H7 (cell line): ENCODE data around the gene ETV6. TPM values are rescaled to one million over a fixed set of nuclear protein-coding genes. Genes with fewer than 3 reads are reported as not detected.

ENCODE experiments used
- DNase-seq: peaks from one replicate; pipeline ENCODE4 v3.0.0; 2012
- H3K27me3 ChIP-seq: 2 replicates; pipeline ENCODE4 v1.6.0; 2011; ENCODE audit warnings: mild to moderate bottlenecking, low read length; ENCODE audit not compliant: control insufficient read depth, insufficient read depth
- H3K36me3 ChIP-seq: replicated peaks from 2 replicates; pipeline ENCODE4 v1.5.1; 2011; ENCODE audit warnings: low read length; ENCODE audit not compliant: control insufficient read depth, insufficient read depth
- H3K4me3 ChIP-seq: 2 replicates; pipeline ENCODE4 v1.5.1; 2011; ENCODE audit warnings: low read depth, mild to moderate bottlenecking, control low read depth, low read length, moderate library complexity; ENCODE audit not compliant: insufficient read depth
- total RNA-seq: library from RNA; depleted of rRNA; stranded (reverse); fragments of >200 nt; shearing (Covaris generic); gene quantifications from 2 replicates; pipeline ENCODE4 v1.2.3, GENCODE V29; 2014

The ETV6 gene
- total RNA-seq, 1 experiment from 2014 or later, result 5.7 TPM

DNA sequence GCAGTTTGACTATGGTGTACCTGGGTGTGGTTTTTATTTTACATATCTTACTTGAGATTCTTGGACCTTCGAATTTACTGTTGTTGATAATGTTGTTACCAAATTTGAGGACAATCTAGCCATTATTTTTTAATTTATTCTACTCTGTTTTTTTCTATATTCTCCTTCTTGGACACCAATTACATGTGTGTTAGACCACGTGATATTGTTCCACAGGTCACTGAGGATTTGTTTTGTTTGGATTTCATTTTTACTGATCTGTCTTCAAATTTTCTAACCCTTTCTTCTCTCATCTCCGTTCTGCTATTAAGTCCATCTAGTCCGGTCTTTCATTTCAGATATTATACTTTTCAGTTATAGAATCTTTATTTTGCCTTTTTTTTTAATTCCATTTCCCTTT lies 216.3 kb downstream of the ETV6 start:
- H3K36me3 ChIP-seq, result no peaks in the 10 kb centered on the region
- no peaks in the 10 kb centered on the region for H3K27me3 ChIP-seq
- H3K4me3 ChIP-seq, result no peak overlapping the region
- DNase-seq, result no peak

DNA sequence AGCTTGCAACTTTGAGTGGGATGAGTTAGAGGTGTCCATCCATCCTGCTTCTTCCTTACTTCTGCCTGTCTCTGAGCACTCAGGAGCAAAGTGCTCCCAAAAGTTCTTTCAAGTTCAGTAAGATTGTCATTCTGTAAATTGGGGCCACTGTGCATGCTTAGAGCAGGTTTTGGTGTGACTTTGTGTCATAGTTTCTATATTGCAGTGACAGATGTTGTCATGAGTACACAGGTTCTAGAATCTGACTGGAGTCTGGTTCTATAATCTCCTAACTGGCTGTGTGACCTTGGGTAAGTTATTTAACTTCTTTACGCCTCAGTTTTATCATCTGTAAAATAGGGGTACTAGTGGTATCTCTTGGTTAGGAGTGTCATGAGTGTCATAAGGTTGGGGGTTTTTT lies 218.6 kb downstream of the ETV6 start:
- Histone ChIP-seq H3K27me3 (no peaks in the 10 kb centered on the region), H3K36me3 (no peaks in the 10 kb centered on the region), H3K4me3 (no peak overlapping the region)
- DNase-seq, result no peak

- Histone ChIP-seq H3K27me3 (no peaks in the 10 kb centered on the region), H3K4me3 (no peak overlapping the region), H3K36me3 (no peaks in the 10 kb centered on the region)
- no peak for DNase-seq
Observed at GRCh38 chr12:11869406-11869805, 219.9 kb downstream of the ETV6 start.

DNA sequence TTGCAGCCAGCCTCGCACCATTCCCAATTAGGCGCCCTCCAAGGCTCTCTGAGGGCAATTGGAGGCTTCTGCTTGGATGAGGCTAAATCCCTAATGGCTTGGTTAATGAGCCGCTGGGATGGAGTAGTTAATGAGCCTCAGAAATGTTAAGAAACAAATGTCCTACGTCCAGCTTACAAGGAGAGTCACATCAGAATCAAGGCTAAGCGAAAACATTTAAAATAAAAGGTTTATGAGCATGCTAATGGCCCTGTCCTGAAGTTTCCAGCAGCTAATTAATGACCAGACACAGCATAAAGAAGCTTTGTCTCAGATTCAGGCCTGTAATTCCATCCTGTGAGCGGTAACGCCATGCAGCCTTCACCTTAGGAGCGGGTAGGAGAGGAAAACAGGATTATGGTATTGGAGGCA lies 220.6 kb downstream of the ETV6 start:
- Histone ChIP-seq H3K36me3 (no peaks in the 10 kb centered on the region), H3K4me3 (no peak overlapping the region), H3K27me3 (no peaks in the 10 kb centered on the region)
- DNase-seq, result no peak

- Histone ChIP-seq H3K36me3 (no peaks in the 10 kb centered on the region), H3K27me3 (no peaks in the 10 kb centered on the region), H3K4me3 (no peak overlapping the region)
- no peak for DNase-seq
Observed at GRCh38 chr12:11872055-11872454, 222.6 kb downstream of the ETV6 start.

DNA sequence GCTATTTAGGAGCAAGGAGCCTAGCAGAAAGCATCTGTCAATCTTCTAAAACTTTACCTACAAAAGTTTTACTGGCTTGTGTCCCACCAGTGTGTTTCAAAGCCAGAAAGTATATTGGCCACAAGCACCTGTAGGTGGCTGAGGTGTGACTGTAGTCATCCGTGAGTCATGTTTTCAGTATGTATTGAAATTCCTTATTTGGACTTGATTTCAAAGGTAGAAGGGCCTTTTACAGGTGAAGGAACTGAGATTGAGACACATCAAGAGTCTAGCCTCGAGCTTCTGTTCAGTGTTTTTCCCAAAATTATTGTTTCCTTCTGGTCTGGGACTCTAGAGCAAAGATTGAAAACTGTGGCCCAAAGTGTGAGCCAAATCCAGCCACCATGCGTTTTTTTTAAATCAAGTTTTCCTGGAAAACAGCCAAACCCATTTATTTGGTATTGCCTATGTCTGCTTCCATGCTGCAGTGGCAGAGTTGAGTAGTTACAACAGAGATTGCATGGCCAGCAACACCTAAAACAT lies 226.0 kb downstream of the ETV6 start:
- Histone ChIP-seq H3K4me3 (no peak overlapping the region), H3K27me3 (no peaks in the 10 kb centered on the region), H3K36me3 (no peaks in the 10 kb centered on the region)
- no peak for DNase-seq

DNA sequence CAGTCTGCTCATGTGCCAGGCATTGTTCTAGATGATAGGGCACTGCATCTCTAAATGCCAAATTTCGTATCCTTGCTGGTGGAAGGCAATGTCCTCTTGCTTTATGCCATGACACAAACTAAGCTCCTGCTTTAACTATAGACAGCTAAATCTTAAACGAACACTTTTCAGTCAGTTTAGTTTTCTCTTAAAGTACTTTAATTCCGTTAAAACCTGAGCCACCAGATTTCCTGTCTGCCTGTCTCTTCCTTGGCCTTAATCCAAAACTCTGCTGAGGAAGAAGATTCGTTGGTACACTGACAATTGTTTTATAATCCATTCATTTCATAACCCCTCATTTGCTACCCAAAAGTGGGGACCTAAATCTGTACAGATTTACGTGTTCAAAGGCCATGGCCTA lies 226.8 kb downstream of the ETV6 start:
- DNase-seq, result no peak
- no peaks in the 10 kb centered on the region for H3K36me3 ChIP-seq
- no peak overlapping the region for H3K4me3 ChIP-seq
- H3K27me3 ChIP-seq, result no peaks in the 10 kb centered on the region

DNA sequence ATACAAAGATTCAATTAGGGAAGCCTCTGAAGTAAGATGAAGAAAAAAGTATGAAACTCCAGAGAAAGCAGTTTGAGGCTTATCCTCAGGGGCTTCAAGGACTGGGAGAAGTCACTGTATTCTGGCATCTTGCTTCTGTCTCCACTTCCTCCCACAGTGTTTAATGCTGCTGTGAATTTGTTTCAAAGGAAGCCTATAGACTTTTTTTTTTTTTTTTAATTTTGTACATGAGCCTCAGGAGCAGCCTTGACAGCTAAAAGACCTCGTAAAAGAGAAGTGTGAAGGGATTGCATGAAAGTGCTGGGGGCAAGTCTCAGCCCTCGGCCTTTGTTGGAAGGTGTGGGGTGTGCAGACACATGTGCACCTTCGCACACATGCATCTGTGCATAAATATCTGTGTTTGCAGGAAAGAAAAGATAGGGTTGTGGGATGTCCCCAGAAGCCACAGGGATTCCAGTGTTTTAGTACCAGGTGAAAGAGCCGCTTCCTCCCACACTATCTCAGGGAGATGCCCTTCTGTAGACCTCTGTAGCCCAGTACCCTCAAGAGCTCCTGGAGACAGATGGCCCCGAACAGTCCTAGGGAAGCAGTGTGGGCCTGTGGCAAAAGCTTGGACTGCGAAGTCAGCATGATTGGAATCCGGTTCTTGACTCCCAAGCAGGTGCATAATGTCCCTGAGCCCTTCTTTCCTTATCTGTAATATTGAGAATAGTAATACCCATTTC lies 227.8 kb downstream of the ETV6 start:
- no peaks in the 10 kb centered on the region for H3K36me3 ChIP-seq
- DNase-seq, result no peak
- no peaks in the 10 kb centered on the region for H3K27me3 ChIP-seq
- H3K4me3 ChIP-seq, result no peak overlapping the region

- DNase-seq, result peak; percentile 55
- Histone ChIP-seq H3K4me3 (no peak overlapping the region), H3K36me3 (no peaks in the 10 kb centered on the region), H3K27me3 (no peaks in the 10 kb centered on the region)
Observed at GRCh38 chr12:11877869-11878780, 228.7 kb downstream of the ETV6 start.

DNA sequence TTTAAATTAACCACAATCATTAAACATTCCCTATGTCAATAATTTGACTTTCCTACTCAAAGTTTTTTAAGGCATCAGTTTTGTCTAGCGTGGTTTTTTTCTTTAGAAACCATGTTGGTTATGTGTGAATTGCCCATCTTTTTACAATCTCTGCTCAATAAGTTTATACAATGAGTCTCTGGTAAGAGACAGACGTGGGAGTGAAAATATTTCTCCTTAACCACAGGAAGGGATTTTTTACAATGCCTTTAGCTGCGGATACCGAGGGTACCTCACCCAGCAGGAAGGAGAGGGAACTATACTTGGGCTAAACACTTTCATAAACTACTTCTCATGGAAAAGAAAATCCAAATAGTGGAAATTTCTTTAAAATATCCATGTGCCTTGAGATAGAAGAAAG lies 229.8 kb downstream of the ETV6 start:
- Histone ChIP-seq H3K36me3 (no peaks in the 10 kb centered on the region), H3K27me3 (no peaks in the 10 kb centered on the region), H3K4me3 (no peak overlapping the region)
- DNase-seq, result no peak

DNA sequence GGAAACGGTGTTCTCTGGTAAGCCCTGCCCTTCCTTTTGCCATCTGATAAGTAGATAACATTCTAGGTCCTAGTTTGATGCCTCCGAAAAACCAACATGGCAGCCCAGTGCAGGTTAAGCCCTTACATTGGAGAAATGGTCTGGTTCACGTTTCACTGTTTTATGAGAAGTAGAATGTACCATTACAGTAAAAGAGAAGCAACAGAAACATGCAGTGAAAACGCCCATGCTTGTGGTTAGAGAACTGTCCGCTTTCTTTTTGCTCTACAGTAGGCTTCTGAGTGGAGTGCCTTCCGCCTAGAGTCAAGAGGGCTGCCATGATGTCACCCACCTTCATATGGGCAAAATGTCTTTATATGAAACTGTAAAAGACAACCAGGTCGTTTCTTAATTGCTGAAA lies 230.9 kb downstream of the ETV6 start:
- Histone ChIP-seq H3K4me3 (no peak overlapping the region), H3K27me3 (no peaks in the 10 kb centered on the region), H3K36me3 (no peaks in the 10 kb centered on the region)
- no peak for DNase-seq

- Histone ChIP-seq H3K36me3 (no peaks in the 10 kb centered on the region; the same call in 1 of the 2 replicates), H3K4me3 (no peak overlapping the region), H3K27me3 (no peaks in the 10 kb centered on the region)
- DNase-seq, result no peak
Observed at GRCh38 chr12:11881835-11882234, 232.4 kb downstream of the ETV6 start.

DNA sequence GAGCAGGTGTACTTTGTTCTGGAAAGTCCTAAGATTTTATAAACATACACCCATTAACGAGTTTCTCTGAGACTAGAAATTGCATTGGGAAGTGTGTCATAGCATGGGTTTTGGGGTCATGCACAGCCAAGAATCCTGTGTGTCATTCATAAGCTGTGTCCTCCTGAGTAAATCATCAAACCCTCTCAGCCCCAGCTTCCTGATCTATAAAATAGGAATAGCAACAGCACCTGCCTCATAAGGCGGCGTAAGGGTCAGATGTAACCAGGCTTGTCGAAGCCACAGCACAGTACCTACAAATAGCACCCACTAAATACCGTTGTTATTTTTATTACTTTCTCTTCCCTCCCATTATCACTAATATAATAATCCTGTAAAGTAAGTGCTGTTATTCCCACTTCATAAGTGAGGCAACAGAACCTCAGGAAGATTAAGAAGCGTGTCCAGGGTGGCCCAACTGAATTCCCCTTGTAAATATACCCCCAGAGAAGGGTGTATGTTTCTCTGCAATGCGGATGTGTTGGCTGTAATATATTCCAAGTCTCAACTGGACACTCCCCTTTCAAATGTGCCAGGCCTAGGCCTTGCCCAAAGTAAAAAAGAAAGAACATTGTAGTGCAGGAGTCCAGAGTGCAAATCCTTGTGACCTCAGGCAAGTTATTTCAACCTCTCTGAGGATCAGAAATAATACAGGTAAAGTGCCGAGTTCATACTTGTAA lies 233.0 kb downstream of the ETV6 start:
- Histone ChIP-seq H3K36me3 (no peaks in the 10 kb centered on the region; the same call in 1 of the 2 replicates), H3K4me3 (no peak overlapping the region), H3K27me3 (no peaks in the 10 kb centered on the region)
- no peak for DNase-seq

DNA sequence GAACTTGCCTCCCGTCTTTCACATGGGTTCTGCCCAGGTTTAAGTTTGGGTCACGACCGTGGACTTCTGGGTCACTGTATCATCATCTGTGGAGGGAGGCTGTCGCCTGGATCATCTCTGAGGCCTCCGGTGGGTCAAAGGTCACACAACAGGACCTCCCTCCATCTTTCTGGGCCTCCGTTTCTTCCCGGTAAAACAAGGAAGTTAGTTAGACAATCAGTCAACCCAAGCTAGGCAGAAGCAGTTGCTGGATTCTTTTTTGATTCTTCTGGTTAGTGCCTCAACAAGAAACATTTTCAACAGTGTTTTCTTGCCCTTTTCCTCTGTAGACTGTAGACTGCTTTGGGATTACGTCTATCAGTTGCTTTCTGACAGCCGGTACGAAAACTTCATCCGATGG lies 234.6 kb downstream of the ETV6 start:
- DNase-seq, result no peak
- H3K36me3 ChIP-seq, result no peaks in the 10 kb centered on the region; the same call in 1 of the 2 replicates
- no peaks in the 10 kb centered on the region for H3K27me3 ChIP-seq
- H3K4me3 ChIP-seq, result no peak overlapping the region
